K562 (cell line): ENCODE data around the gene PSMD8. TPM values are rescaled to one million over a fixed set of nuclear protein-coding genes. Genes with fewer than 3 reads are reported as not detected.

Experiments
- BRD9 ChIP-seq: fragments of 450-650 bp; IDR thresholded peaks from 2 replicates; pipeline ENCODE4 v1.6.1; 2018; ENCODE audit warnings: low read depth; ENCODE audit not compliant: partially characterized antibody
- CBX5 ChIP-seq: IDR thresholded peaks from 2 replicates; pipeline ENCODE4 v1.6.1; 2014; ENCODE audit warnings: low read depth, borderline replicate concordance
- CXXC5 ChIP-seq: fragments of 250-450 bp; sonication (Bioruptor Pico); IDR thresholded peaks from 2 replicates; pipeline ENCODE4 v1.8.0; 2022; ENCODE audit warnings: inconsistent platforms, mild to moderate bottlenecking, moderate library complexity
- ELF2 ChIP-seq: fragments of 250-450 bp; sonication (Bioruptor Pico); IDR thresholded peaks from 2 replicates; pipeline ENCODE4 v1.5.0; 2021; ENCODE audit warnings: mild to moderate bottlenecking
- FUS ChIP-seq: fragments of 200-400 bp; formaldehyde crosslinking; optimal IDR thresholded peaks from 2 replicates; pipeline ENCODE3; 2017; ENCODE audit warnings: low read depth, low read length
- MBD1 ChIP-seq: fragments of 250-450 bp; sonication (Bioruptor Pico); IDR thresholded peaks from 2 replicates; pipeline ENCODE4 v1.8.0; 2022; ENCODE audit warnings: inconsistent platforms
- SP2 ChIP-seq: IDR thresholded peaks from 2 replicates; pipeline ENCODE4 v1.6.1; 2011; ENCODE audit warnings: mild to moderate bottlenecking, low read depth, low read length, moderate library complexity; ENCODE audit not compliant: poor library complexity, severe bottlenecking; ENCODE audit errors: extremely low read depth
- ZBTB2 ChIP-seq: fragments of 450-650 bp; IDR thresholded peaks from 2 replicates; pipeline ENCODE4 v1.6.1; 2016; ENCODE audit warnings: antibody characterized with exemption
- ZNF146 ChIP-seq: IDR thresholded peaks from one replicate; pipeline ENCODE4 v1.6.1; 2018; ENCODE audit warnings: missing compliant biosample characterization; ENCODE audit not compliant: unreplicated experiment
- ZNF511 ChIP-seq: sonication (generic); formaldehyde crosslinking; IDR thresholded peaks from 2 replicates; pipeline ENCODE4 v1.8.0; 2022; ENCODE audit warnings: mild to moderate bottlenecking, missing genetic modification reagents
- polyA plus RNA-seq, 8 experiments: library from polyadenylated mRNA; depleted of rRNA in 4 of 8; stranded (reverse) in 5 of 8; unstranded in 3 of 8; fragments of >200 nt; fragmentation: Nextera tagmentation in 2 of 8; fragmentation: Illumina TruSeq in 1 of 8; extraction: Ambion mirVana in 2 of 8; extraction: Trizol in 1 of 8; gene quantifications; 2 replicates each; pipeline versions ENCODE4 v1.2.1 to v1.2.3, GENCODE V29; 2011 to 2014; ENCODE audit warnings: inconsistent platforms in 1 of 8, missing spikeins in 1 of 8
- total RNA-seq, 7 experiments: library from RNA; depleted of rRNA in 6 of 7; stranded (reverse); fragments of >200 nt in 6 of 7; fragmentation: Illumina TruSeq in 2 of 7; extraction: Trizol in 2 of 7; gene quantifications; 2 replicates each; pipeline versions ENCODE4 v1.2.1 to v1.2.3, GENCODE V29; 2011 to 2021; ENCODE audit warnings: low replicate concordance in 1 of 7
- TF ChIP-seq, protein P1 (sequence below): fragments of 450-650 bp; IDR thresholded peaks from 2 replicates; pipeline ENCODE4 v1.6.1; 2016; ENCODE audit warnings: mild to moderate bottlenecking, moderate library complexity
- TF ChIP-seq, protein P2 (sequence below): sonication (generic); formaldehyde crosslinking; IDR thresholded peaks from 2 replicates; pipeline ENCODE4 v1.8.0; 2022; ENCODE audit warnings: mild to moderate bottlenecking, low read depth, missing genetic modification reagents

Gene PSMD8
- total and polyA plus RNA-seq, 9 of the 15 experiments (the other 6 are each of a cell fraction or from before 2014, with no cell fraction given): 130 to 583 (median 315) TPM

- TF ChIP-seq CBX5 (no peak), ELF2 (no peak), MBD1 (CRISPR knock-in tag) (no peak), ZNF146 (no peak), SP2 (no peak), ZNF511 (CRISPR knock-in tag) (no peak), BRD9 (no peak), ZBTB2 (peak; percentile 29; the same call in 1 of the 2 replicates), CXXC5 (no peak), FUS (no peak)
- TF ChIP-seq, protein P1, sequence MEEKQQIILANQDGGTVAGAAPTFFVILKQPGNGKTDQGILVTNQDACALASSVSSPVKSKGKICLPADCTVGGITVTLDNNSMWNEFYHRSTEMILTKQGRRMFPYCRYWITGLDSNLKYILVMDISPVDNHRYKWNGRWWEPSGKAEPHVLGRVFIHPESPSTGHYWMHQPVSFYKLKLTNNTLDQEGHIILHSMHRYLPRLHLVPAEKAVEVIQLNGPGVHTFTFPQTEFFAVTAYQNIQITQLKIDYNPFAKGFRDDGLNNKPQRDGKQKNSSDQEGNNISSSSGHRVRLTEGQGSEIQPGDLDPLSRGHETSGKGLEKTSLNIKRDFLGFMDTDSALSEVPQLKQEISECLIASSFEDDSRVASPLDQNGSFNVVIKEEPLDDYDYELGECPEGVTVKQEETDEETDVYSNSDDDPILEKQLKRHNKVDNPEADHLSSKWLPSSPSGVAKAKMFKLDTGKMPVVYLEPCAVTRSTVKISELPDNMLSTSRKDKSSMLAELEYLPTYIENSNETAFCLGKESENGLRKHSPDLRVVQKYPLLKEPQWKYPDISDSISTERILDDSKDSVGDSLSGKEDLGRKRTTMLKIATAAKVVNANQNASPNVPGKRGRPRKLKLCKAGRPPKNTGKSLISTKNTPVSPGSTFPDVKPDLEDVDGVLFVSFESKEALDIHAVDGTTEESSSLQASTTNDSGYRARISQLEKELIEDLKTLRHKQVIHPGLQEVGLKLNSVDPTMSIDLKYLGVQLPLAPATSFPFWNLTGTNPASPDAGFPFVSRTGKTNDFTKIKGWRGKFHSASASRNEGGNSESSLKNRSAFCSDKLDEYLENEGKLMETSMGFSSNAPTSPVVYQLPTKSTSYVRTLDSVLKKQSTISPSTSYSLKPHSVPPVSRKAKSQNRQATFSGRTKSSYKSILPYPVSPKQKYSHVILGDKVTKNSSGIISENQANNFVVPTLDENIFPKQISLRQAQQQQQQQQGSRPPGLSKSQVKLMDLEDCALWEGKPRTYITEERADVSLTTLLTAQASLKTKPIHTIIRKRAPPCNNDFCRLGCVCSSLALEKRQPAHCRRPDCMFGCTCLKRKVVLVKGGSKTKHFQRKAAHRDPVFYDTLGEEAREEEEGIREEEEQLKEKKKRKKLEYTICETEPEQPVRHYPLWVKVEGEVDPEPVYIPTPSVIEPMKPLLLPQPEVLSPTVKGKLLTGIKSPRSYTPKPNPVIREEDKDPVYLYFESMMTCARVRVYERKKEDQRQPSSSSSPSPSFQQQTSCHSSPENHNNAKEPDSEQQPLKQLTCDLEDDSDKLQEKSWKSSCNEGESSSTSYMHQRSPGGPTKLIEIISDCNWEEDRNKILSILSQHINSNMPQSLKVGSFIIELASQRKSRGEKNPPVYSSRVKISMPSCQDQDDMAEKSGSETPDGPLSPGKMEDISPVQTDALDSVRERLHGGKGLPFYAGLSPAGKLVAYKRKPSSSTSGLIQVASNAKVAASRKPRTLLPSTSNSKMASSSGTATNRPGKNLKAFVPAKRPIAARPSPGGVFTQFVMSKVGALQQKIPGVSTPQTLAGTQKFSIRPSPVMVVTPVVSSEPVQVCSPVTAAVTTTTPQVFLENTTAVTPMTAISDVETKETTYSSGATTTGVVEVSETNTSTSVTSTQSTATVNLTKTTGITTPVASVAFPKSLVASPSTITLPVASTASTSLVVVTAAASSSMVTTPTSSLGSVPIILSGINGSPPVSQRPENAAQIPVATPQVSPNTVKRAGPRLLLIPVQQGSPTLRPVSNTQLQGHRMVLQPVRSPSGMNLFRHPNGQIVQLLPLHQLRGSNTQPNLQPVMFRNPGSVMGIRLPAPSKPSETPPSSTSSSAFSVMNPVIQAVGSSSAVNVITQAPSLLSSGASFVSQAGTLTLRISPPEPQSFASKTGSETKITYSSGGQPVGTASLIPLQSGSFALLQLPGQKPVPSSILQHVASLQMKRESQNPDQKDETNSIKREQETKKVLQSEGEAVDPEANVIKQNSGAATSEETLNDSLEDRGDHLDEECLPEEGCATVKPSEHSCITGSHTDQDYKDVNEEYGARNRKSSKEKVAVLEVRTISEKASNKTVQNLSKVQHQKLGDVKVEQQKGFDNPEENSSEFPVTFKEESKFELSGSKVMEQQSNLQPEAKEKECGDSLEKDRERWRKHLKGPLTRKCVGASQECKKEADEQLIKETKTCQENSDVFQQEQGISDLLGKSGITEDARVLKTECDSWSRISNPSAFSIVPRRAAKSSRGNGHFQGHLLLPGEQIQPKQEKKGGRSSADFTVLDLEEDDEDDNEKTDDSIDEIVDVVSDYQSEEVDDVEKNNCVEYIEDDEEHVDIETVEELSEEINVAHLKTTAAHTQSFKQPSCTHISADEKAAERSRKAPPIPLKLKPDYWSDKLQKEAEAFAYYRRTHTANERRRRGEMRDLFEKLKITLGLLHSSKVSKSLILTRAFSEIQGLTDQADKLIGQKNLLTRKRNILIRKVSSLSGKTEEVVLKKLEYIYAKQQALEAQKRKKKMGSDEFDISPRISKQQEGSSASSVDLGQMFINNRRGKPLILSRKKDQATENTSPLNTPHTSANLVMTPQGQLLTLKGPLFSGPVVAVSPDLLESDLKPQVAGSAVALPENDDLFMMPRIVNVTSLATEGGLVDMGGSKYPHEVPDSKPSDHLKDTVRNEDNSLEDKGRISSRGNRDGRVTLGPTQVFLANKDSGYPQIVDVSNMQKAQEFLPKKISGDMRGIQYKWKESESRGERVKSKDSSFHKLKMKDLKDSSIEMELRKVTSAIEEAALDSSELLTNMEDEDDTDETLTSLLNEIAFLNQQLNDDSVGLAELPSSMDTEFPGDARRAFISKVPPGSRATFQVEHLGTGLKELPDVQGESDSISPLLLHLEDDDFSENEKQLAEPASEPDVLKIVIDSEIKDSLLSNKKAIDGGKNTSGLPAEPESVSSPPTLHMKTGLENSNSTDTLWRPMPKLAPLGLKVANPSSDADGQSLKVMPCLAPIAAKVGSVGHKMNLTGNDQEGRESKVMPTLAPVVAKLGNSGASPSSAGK: no peak
- TF ChIP-seq, protein P2, sequence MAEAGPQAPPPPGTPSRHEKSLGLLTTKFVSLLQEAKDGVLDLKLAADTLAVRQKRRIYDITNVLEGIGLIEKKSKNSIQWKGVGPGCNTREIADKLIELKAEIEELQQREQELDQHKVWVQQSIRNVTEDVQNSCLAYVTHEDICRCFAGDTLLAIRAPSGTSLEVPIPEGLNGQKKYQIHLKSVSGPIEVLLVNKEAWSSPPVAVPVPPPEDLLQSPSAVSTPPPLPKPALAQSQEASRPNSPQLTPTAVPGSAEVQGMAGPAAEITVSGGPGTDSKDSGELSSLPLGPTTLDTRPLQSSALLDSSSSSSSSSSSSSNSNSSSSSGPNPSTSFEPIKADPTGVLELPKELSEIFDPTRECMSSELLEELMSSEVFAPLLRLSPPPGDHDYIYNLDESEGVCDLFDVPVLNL (CRISPR knock-in tag): no peak
Observed at GRCh38 chr19:38370299-38370698, 4.1 kb upstream of the PSMD8 start (continued).
